Endothelial cell of umbilical vein (primary cell): Measurements from ENCODE around the gene ZMIZ1. TPM values are rescaled to one million over a fixed set of nuclear protein-coding genes. Genes with fewer than 3 reads are reported as not detected.

Source experiments
- BruUV-seq: library from RNA; stranded (reverse); fragments of 400-500 nt; replicated peaks from 2 replicates; lab custom pipeline; 2021; lab: Mats Ljungman, UMichigan
- CTCF ChIA-PET: fragments of 300-600, 350-600 bp; sonication (Branson Sonifier 250); formaldehyde crosslinking; loops from one replicate; lab custom pipeline; 2021; ENCODE audit warnings: antibody characterized with exemption, inconsistent platforms; lab: Charles Lee
- POLR2A ChIA-PET: fragments of 300-600, 350-600 bp; sonication (Branson Sonifier 250); formaldehyde crosslinking; loops from one replicate; lab custom pipeline; 2021; ENCODE audit warnings: antibody characterized with exemption, inconsistent platforms; lab: Charles Lee
- DNase-seq: peaks from one replicate; pipeline ENCODE4 v3.0.0-alpha.2; 2011; ENCODE audit warnings: low read depth, low spot score
- FAIRE-seq: peaks from 2 replicates; lab custom pipeline; 2011; peaks lifted over from hg19 to GRCh38; lab: Jason Lieb, UNC
- H2AFZ ChIP-seq: 2 replicates; pipeline ENCODE4 v1.6.0; 2012; ENCODE audit warnings: low read depth, low read length, control low read depth, inconsistent platforms
- H3K27ac ChIP-seq: 2 replicates; pipeline ENCODE4 v1.5.1; 2011; ENCODE audit warnings: low read depth, mild to moderate bottlenecking, control low read depth, low read length, moderate library complexity; ENCODE audit not compliant: insufficient read depth
- H3K27me3 ChIP-seq, 2 experiments: 2 replicates each; pipeline versions ENCODE4 v1.6.0 to v1.6.1; 2011; ENCODE audit warnings: low read length in 2 of 2, mixed read lengths in 1 of 2; ENCODE audit not compliant: control insufficient read depth in 2 of 2, insufficient read depth in 2 of 2
- H3K36me3 ChIP-seq, 2 experiments: 2 replicates in 1 of 2; 3 replicates in 1 of 2; pipeline ENCODE4 v1.5.1; 2011; ENCODE audit warnings: low read length in 2 of 2, mild to moderate bottlenecking in 1 of 2, moderate library complexity in 1 of 2; ENCODE audit not compliant: control insufficient read depth in 2 of 2, insufficient read depth in 2 of 2; ENCODE audit errors: extremely low read depth in 1 of 2
- H3K4me1 ChIP-seq: 3 replicates; pipeline ENCODE4 v1.5.1; 2011; ENCODE audit warnings: mild to moderate bottlenecking, low read length; ENCODE audit not compliant: control insufficient read depth, insufficient read depth; ENCODE audit errors: extremely low read depth
- H3K4me2 ChIP-seq: 2 replicates; pipeline ENCODE4 v1.6.1; 2011; ENCODE audit warnings: low read length, control low read depth, mixed read lengths; ENCODE audit not compliant: insufficient read depth
- H3K4me3 ChIP-seq, 3 experiments: fragments of 200-600 bp in 1 of 3; sonication (generic), shearing (Covaris generic) in 1 of 3; replicated peaks in 1 of 3; 2 replicates each; pipeline ENCODE4 v1.5.1; 2011 to 2016; ENCODE audit warnings: control low read depth in 3 of 3, low read length in 3 of 3, mild to moderate bottlenecking in 2 of 3, inconsistent platforms in 1 of 3, low read depth in 1 of 3, moderate library complexity in 1 of 3; ENCODE audit not compliant: insufficient read depth in 1 of 3
- H3K79me2 ChIP-seq: 2 replicates; pipeline ENCODE4 v1.6.0; 2012; ENCODE audit warnings: low read length, inconsistent platforms; ENCODE audit not compliant: control insufficient read depth, insufficient read depth
- H3K9ac ChIP-seq: replicated peaks from 2 replicates; pipeline ENCODE3; 2011; ENCODE audit warnings: low read length, control low read depth; ENCODE audit not compliant: insufficient read depth; ENCODE audit errors: extremely low read depth
- H3K9me1 ChIP-seq: replicated peaks from 3 replicates; pipeline ENCODE4 v1.6.0; 2011; ENCODE audit warnings: mild to moderate bottlenecking, low read length; ENCODE audit not compliant: control insufficient read depth, insufficient read depth; ENCODE audit errors: extremely low read depth
- H3K9me3 ChIP-seq: replicated peaks from 2 replicates; pipeline ENCODE4 v1.5.1; 2012; ENCODE audit warnings: low read length, inconsistent platforms; ENCODE audit not compliant: control insufficient read depth, insufficient read depth
- H4K20me1 ChIP-seq: replicated peaks from 2 replicates; pipeline ENCODE3; 2011; ENCODE audit warnings: mild to moderate bottlenecking, low read length; ENCODE audit not compliant: control insufficient read depth, insufficient read depth; ENCODE audit errors: extremely low read depth
- CTCF ChIP-seq, 2 donors: IDR thresholded peaks; 1 replicate in 1 of 2; 2 replicates in 1 of 2; pipeline ENCODE4 v1.5.1; 2011; ENCODE audit warnings: low read length in 2 of 2, mild to moderate bottlenecking in 2 of 2, moderate library complexity in 2 of 2, control low read depth in 1 of 2, inconsistent platforms in 1 of 2, low read depth in 1 of 2; ENCODE audit not compliant: insufficient read depth in 1 of 2; ENCODE audit errors: extremely low read depth in 1 of 2
- EZH2 ChIP-seq: IDR thresholded peaks from 2 replicates; pipeline ENCODE4 v1.6.1; 2012; ENCODE audit warnings: borderline replicate concordance, low read depth, mild to moderate bottlenecking, moderate library complexity, low read length, inconsistent platforms; ENCODE audit not compliant: severe bottlenecking
- FOS ChIP-seq: IDR thresholded peaks from 2 replicates; pipeline ENCODE4 v1.6.1; 2011; ENCODE audit warnings: mild to moderate bottlenecking, low read length, moderate library complexity, borderline replicate concordance; ENCODE audit not compliant: insufficient read depth
- GATA2 ChIP-seq: IDR thresholded peaks from 2 replicates; pipeline ENCODE4 v1.7.0; 2011; ENCODE audit warnings: low read depth, mild to moderate bottlenecking, moderate library complexity, mixed read lengths, low read length; ENCODE audit not compliant: insufficient read length, insufficient read depth
- JUN ChIP-seq: IDR thresholded peaks from 2 replicates; pipeline ENCODE4 v1.6.1; 2011; ENCODE audit warnings: borderline replicate concordance, low read depth; ENCODE audit not compliant: insufficient read length, insufficient read depth
- MAX ChIP-seq: IDR thresholded peaks from 2 replicates; pipeline ENCODE4 v1.6.1; 2011; ENCODE audit not compliant: insufficient read depth, insufficient read length
- MYC ChIP-seq: IDR thresholded peaks from one replicate; pipeline ENCODE4 v1.6.1; 2011; ENCODE audit warnings: mild to moderate bottlenecking, low read depth, low read length
- POLR2A ChIP-seq: IDR thresholded peaks from 2 replicates; pipeline ENCODE4 v1.6.1; 2012; ENCODE audit warnings: low read depth, mild to moderate bottlenecking, control low read depth, low read length
- POLR2AphosphoS5 ChIP-seq: IDR thresholded peaks from 2 replicates; pipeline ENCODE4 v1.6.1; 2012; ENCODE audit warnings: low read depth, mild to moderate bottlenecking, control low read depth, low read length, moderate library complexity; ENCODE audit not compliant: insufficient read depth
- dilution Hi-C: fragments of 300-500 bp; cut with MboI; formaldehyde crosslinking; loops from one replicate; pipeline ENCODE4 v1.15.0; 2019; ENCODE audit warnings: low sequenced_read_pairs; ENCODE audit not compliant: extremely low pct_ligation_motif_present
- intact Hi-C: fragments of 100-400 bp; cut with micrococcal nuclease; formaldehyde crosslinking; loops from one replicate; pipeline ENCODE4 v1.10.0; 2022
- polyA plus RNA-seq, 4 experiments: library from polyadenylated mRNA; depleted of rRNA in 3 of 4; stranded (reverse) in 3 of 4; unstranded in 1 of 4; fragments of >200 nt; gene quantifications; 2 replicates each; pipeline versions ENCODE4 v1.2.1 to v1.2.3, GENCODE V29; 2011 to 2012; ENCODE audit warnings: missing spikeins in 1 of 4
- total RNA-seq: library from RNA; stranded (reverse); gene quantifications from 2 replicates; pipeline ENCODE4 v1.2.3, GENCODE V29; 2021

ZMIZ1 gene
- total and polyA plus RNA-seq, 2 donors (not counting 3 experiments of a cell fraction or from before 2014, with no cell fraction given), result 12.5 to 46.7 TPM

- H3K27ac ChIP-seq, result no peak overlapping the region
- H3K27me3 ChIP-seq, result no peaks in the 10 kb centered on the region
- BruUV-seq, result no TSS peak
- H3K4me3 ChIP-seq, result no peak overlapping the region
- TF ChIP-seq MYC (no peak), CTCF (IDR thresholded peaks at IDR 0.05; ENCODE audit: extremely low read depth in 1 of 2, insufficient read depth in 1 of 2, low read depth in 1 of 2, low read length in 2 of 2) (no peak), JUN (no peak), POLR2AphosphoS5 (no peak), POLR2A (no peak), FOS (no peak), EZH2 (no peak), GATA2 (no peak), MAX (no peak)
- H4K20me1 ChIP-seq, result no peaks in the 10 kb centered on the region
- dilution Hi-C loops, result no loop called here
- H3K36me3 ChIP-seq, result peaks cover 7 to 38% of the 10 kb centered on the region in 2 experiments
- H3K4me2 ChIP-seq, result no peak overlapping the region
- CTCF ChIA-PET, result no interaction called here
- POLR2A ChIA-PET, result no interaction called here
- no peak overlapping the region for H2AFZ ChIP-seq
- intact Hi-C loops, result no loop called here
- H3K9ac ChIP-seq, result no peak overlapping the region
- peaks cover 3% of the 10 kb centered on the region for H3K4me1 ChIP-seq
- DNase-seq (no peak), FAIRE-seq (no peak)
- peaks cover 7% of the 10 kb centered on the region for H3K79me2 ChIP-seq
- H3K9me1 ChIP-seq, result no peaks in the 10 kb centered on the region
- no peaks in the 10 kb centered on the region for H3K9me3 ChIP-seq
Measured at GRCh38 chr10:79353726-79354125, 285.0 kb downstream of the ZMIZ1 start.
